IMR-90 (cell line): ENCODE data around the gene EP300. TPM values are rescaled to one million over a fixed set of nuclear protein-coding genes. Genes with fewer than 3 reads are reported as not detected.

ENCODE experiments used
- ATAC-seq: fragments of 200-7000 bp; cut with Tn5 transposase; 2 replicates; pipeline ENCODE4 v1.9.1; 2020; ENCODE audit warnings: low read depth, mild to moderate bottlenecking, moderate library complexity
- BruUV-seq: library from RNA; stranded (reverse); fragments of 400-500 nt; replicated peaks from 2 replicates; lab custom pipeline; 2021; lab: Mats Ljungman, UMichigan
- CTCF ChIA-PET: fragments of 300-600 bp; formaldehyde crosslinking; extraction: SDS; loops from one replicate; lab custom pipeline; 2021; ENCODE audit warnings: antibody characterized with exemption; lab: Yijun Ruan, JAX
- POLR2A ChIA-PET: fragments of 300-600 bp; sonication (Branson Sonifier 250); formaldehyde crosslinking; loops from one replicate; lab custom pipeline; 2022; ENCODE audit warnings: antibody characterized with exemption; ENCODE audit not compliant: unreplicated experiment; lab: Charles Lee
- DNase-seq: peaks from one replicate; pipeline ENCODE4 v3.0.0; 2013
- H2AFZ ChIP-seq: replicated peaks from 2 replicates; pipeline ENCODE3; 2013; ENCODE audit warnings: low read length, mild to moderate bottlenecking; ENCODE audit not compliant: poor library complexity
- H2AK5ac ChIP-seq: 2 replicates; pipeline ENCODE4 v1.6.1; 2013; ENCODE audit warnings: low read depth, low read length, inconsistent platforms
- H2AK9ac ChIP-seq: replicated peaks from 2 replicates; pipeline ENCODE3; 2013; ENCODE audit warnings: mild to moderate bottlenecking, low read depth, low read length, moderate library complexity; ENCODE audit not compliant: poor library complexity
- H2BK120ac ChIP-seq: 2 replicates; pipeline ENCODE4 v1.6.1; 2013; ENCODE audit warnings: low read depth, low read length, inconsistent platforms
- H2BK15ac ChIP-seq: 3 replicates; pipeline ENCODE4 v1.6.1; 2013; ENCODE audit warnings: low read depth, low read length, inconsistent platforms
- H2BK20ac ChIP-seq: 2 replicates; pipeline ENCODE4 v1.6.1; 2013; ENCODE audit warnings: low read depth, mild to moderate bottlenecking, inconsistent platforms, low read length, moderate library complexity
- H2BK5ac ChIP-seq: 2 replicates; pipeline ENCODE4 v1.6.1; 2013; ENCODE audit warnings: mild to moderate bottlenecking, low read depth, low read length, inconsistent platforms; ENCODE audit not compliant: poor library complexity, severe bottlenecking
- H3K14ac ChIP-seq: replicated peaks from 2 replicates; pipeline ENCODE4 v1.6.1; 2013; ENCODE audit warnings: low read depth, low read length, inconsistent platforms
- H3K18ac ChIP-seq: 2 replicates; pipeline ENCODE4 v1.6.1; 2013; ENCODE audit warnings: low read depth, low read length, control low read depth
- H3K23ac ChIP-seq: 2 replicates; pipeline ENCODE4 v1.6.1; 2013; ENCODE audit warnings: low read depth, low read length, inconsistent platforms
- H3K27ac ChIP-seq: 2 replicates; pipeline ENCODE4 v1.5.1; 2013; ENCODE audit warnings: mild to moderate bottlenecking, control low read depth, low read length; ENCODE audit not compliant: insufficient read depth
- H3K27me3 ChIP-seq: 2 replicates; pipeline ENCODE4 v1.6.1; 2013; ENCODE audit warnings: low read length; ENCODE audit not compliant: control insufficient read depth, insufficient read depth
- H3K36me3 ChIP-seq: 2 replicates; pipeline ENCODE4 v1.6.1; 2013; ENCODE audit warnings: low read length, mixed read lengths; ENCODE audit not compliant: control insufficient read depth, insufficient read depth
- H3K4ac ChIP-seq: 2 replicates; pipeline ENCODE4 v1.6.1; 2013; ENCODE audit warnings: low read depth, low read length, inconsistent platforms
- H3K4me1 ChIP-seq: 2 replicates; pipeline ENCODE4 v1.6.1; 2013; ENCODE audit warnings: low read length, mixed read lengths; ENCODE audit not compliant: control insufficient read depth, insufficient read depth
- H3K4me2 ChIP-seq: 2 replicates; pipeline ENCODE4 v1.6.1; 2013; ENCODE audit warnings: low read depth, mild to moderate bottlenecking, control low read depth, low read length, moderate library complexity
- H3K4me3 ChIP-seq: 2 replicates; pipeline ENCODE4 v1.5.1; 2013; ENCODE audit warnings: low read depth, mild to moderate bottlenecking, control low read depth, low read length, moderate library complexity; ENCODE audit not compliant: insufficient read depth
- H3K56ac ChIP-seq: 2 replicates; pipeline ENCODE4 v1.6.1; 2013; ENCODE audit warnings: low read length, inconsistent platforms; ENCODE audit not compliant: insufficient read depth; ENCODE audit errors: extremely low read depth
- H3K79me1 ChIP-seq, 2 experiments: 2 replicates each; pipeline ENCODE4 v1.6.1; 2013; ENCODE audit warnings: low read length in 2 of 2, inconsistent platforms in 1 of 2, low read depth in 1 of 2
- H3K9ac ChIP-seq: 2 replicates; pipeline ENCODE4 v1.6.1; 2013; ENCODE audit warnings: low read depth, low read length, control low read depth
- H3K9me1 ChIP-seq: 2 replicates; pipeline ENCODE4 v1.6.1; 2013; ENCODE audit warnings: low read length, inconsistent platforms; ENCODE audit not compliant: insufficient read depth
- H3K9me3 ChIP-seq: 2 replicates; pipeline ENCODE4 v1.6.1; 2013; ENCODE audit warnings: low read length; ENCODE audit not compliant: control insufficient read depth, insufficient read depth
- H4K20me1 ChIP-seq: 2 replicates; pipeline ENCODE4 v1.6.1; 2013; ENCODE audit warnings: low read length, inconsistent platforms; ENCODE audit not compliant: insufficient read depth
- H4K5ac ChIP-seq: 2 replicates; pipeline ENCODE4 v1.6.1; 2013; ENCODE audit warnings: mild to moderate bottlenecking, low read depth, low read length, control low read depth
- H4K8ac ChIP-seq, 2 experiments: 2 replicates each; pipeline ENCODE4 v1.6.1; 2013; ENCODE audit warnings: low read depth in 2 of 2, low read length in 2 of 2, control low read depth in 1 of 2, inconsistent platforms in 1 of 2
- H4K91ac ChIP-seq: 2 replicates; pipeline ENCODE4 v1.6.1; 2013; ENCODE audit warnings: low read depth, low read length, inconsistent platforms; ENCODE audit not compliant: insufficient read depth
- CEBPB ChIP-seq: IDR thresholded peaks from 2 replicates; pipeline ENCODE4 v1.6.1; 2012; ENCODE audit warnings: low read depth, low read length, improper control_type of control experiment
- ELK1 ChIP-seq: fragments of 150-350 bp; IDR thresholded peaks from 2 replicates; pipeline ENCODE4 v1.6.1; 2016; ENCODE audit warnings: low read depth, mild to moderate bottlenecking, low read length, moderate library complexity, borderline replicate concordance
- MAFK ChIP-seq: IDR thresholded peaks from 2 replicates; pipeline ENCODE4 v1.6.1; 2012; ENCODE audit warnings: low read depth, low read length, improper control_type of control experiment
- MAZ ChIP-seq: IDR thresholded peaks from 2 replicates; pipeline ENCODE4 v1.6.1; 2012; ENCODE audit warnings: low read depth, mild to moderate bottlenecking, low read length, improper control_type of control experiment, moderate library complexity, borderline replicate concordance
- MXI1 ChIP-seq: IDR thresholded peaks from 2 replicates; pipeline ENCODE4 v1.6.1; 2012; ENCODE audit warnings: low read depth, mild to moderate bottlenecking, low read length, moderate library complexity, borderline replicate concordance
- POLR2A ChIP-seq: IDR thresholded peaks from 2 replicates; pipeline ENCODE4 v1.6.1; 2012; ENCODE audit warnings: mild to moderate bottlenecking, low read depth, low read length
- RAD21 ChIP-seq: IDR thresholded peaks from 2 replicates; pipeline ENCODE4 v1.6.1; 2012; ENCODE audit warnings: low read length, improper control_type of control experiment
- RCOR1 ChIP-seq: IDR thresholded peaks from 2 replicates; pipeline ENCODE4 v1.6.1; 2012; ENCODE audit warnings: mild to moderate bottlenecking, low read length, improper control_type of control experiment; ENCODE audit not compliant: insufficient replicate concordance
- RFX5 ChIP-seq: IDR thresholded peaks from 2 replicates; pipeline ENCODE4 v1.8.0; 2012; ENCODE audit warnings: low read depth, mild to moderate bottlenecking, low read length, moderate library complexity
- USF2 ChIP-seq: fragments of 150-350 bp; IDR thresholded peaks from 2 replicates; pipeline ENCODE4 v1.6.1; 2017; ENCODE audit warnings: mild to moderate bottlenecking, antibody characterized with exemption, low read length, low read depth
- WGBS, 2 experiments: methylation state at CpG; one replicate each; pipeline versions ENCODE4 v1.1.5 to v1.1.7; 2013; ENCODE audit warnings: missing lambda C conversion rate in 2 of 2; ENCODE audit not compliant: insufficient read length in 1 of 2; ENCODE audit errors: extremely low coverage in 2 of 2; 5-methylcytosine and 5-hydroxymethylcytosine counted together
- dilution Hi-C: fragments of 300-500 bp; cut with HindIII; formaldehyde crosslinking; loops from one replicate; pipeline ENCODE4 v1.14.3; 2018; ENCODE audit warnings: low sequenced_read_pairs; ENCODE audit not compliant: unreplicated experiment
- in situ Hi-C: fragments of 300-500 bp; cut with MboI; formaldehyde crosslinking; loops from 3 replicates; pipeline ENCODE4 v1.14.3; 2019; ENCODE audit warnings: low sequenced_read_pairs, inconsistent platforms, mixed read lengths
- intact Hi-C: fragments of 100-400 bp; cut with micrococcal nuclease; formaldehyde crosslinking; loops from 2 replicates; pipeline ENCODE4 v1.10.0; 2022
- polyA plus RNA-seq, 3 experiments: library from polyadenylated mRNA; depleted of rRNA; stranded (reverse); fragments of >200 nt; gene quantifications; 2 replicates each; pipeline ENCODE4 v1.2.3, GENCODE V29; 2012; ENCODE audit warnings: low replicate concordance in 1 of 3
- total RNA-seq: library from RNA; depleted of rRNA; stranded (reverse); fragments of >200 nt; gene quantifications from 2 replicates; pipeline ENCODE4 v1.2.3, GENCODE V29; 2012
- TF ChIP-seq, protein P1 (sequence below): conservative IDR thresholded peaks from 2 replicates; pipeline ENCODE4 v1.5.1; 2012; ENCODE audit warnings: mild to moderate bottlenecking, low read depth, low read length, improper control_type of control experiment

The EP300 gene
- total and polyA plus RNA-seq, 2 of the 4 experiments (the other 2 are of a cell fraction), result 23.3 to 27.4 TPM

DNA sequence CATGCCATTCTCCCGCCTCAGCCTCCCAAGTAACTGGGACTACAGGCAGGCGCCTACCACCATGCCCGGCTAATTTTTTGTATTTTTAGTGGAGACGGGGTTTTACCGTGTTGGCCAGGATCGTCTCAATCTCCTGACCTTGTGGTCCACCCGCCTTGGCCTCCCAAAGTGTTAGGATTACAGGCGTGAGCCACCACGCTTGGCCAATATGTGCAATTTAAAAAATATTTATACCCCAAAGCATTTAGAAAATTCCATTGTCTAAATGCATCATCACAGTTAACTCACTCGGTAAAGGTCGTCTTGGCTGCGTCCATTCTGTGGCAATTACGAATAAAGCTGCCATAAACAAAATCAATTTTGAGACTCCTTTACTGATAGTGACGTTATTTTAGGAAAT is 36.2 kb downstream of the EP300 start:
- H3K4me1 ChIP-seq, result no peaks in the 10 kb centered on the region
- peaks cover 36 to 48% of the 10 kb centered on the region in 2 experiments for H3K79me1 ChIP-seq
- peaks cover 61% of the 10 kb centered on the region for H3K36me3 ChIP-seq
- no peak overlapping the region for H4K91ac ChIP-seq
- dilution Hi-C loops, result no loop called here
- H3K4me3 ChIP-seq, result no peak overlapping the region
- no peak overlapping the region for H2AK9ac ChIP-seq
- H3K9me1 ChIP-seq, result peaks cover 11% of the 10 kb centered on the region
- WGBS, 2 experiments, result no CpG with 5 or more reads among the region's 14 CpGs
- no peak for TF ChIP-seq MAFK
- TF ChIP-seq, protein P1, sequence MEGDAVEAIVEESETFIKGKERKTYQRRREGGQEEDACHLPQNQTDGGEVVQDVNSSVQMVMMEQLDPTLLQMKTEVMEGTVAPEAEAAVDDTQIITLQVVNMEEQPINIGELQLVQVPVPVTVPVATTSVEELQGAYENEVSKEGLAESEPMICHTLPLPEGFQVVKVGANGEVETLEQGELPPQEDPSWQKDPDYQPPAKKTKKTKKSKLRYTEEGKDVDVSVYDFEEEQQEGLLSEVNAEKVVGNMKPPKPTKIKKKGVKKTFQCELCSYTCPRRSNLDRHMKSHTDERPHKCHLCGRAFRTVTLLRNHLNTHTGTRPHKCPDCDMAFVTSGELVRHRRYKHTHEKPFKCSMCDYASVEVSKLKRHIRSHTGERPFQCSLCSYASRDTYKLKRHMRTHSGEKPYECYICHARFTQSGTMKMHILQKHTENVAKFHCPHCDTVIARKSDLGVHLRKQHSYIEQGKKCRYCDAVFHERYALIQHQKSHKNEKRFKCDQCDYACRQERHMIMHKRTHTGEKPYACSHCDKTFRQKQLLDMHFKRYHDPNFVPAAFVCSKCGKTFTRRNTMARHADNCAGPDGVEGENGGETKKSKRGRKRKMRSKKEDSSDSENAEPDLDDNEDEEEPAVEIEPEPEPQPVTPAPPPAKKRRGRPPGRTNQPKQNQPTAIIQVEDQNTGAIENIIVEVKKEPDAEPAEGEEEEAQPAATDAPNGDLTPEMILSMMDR, result no peak
- TF ChIP-seq ELK1, result no peak
- no peak for TF ChIP-seq CEBPB
- TF ChIP-seq RFX5, result no peak
- no peak for TF ChIP-seq RAD21
- no peak for TF ChIP-seq USF2
- no peak for TF ChIP-seq MAZ
- TF ChIP-seq MXI1, result no peak
- TF ChIP-seq POLR2A, result no peak
- no peak for TF ChIP-seq RCOR1
- H3K4me2 ChIP-seq, result no peak overlapping the region
- no peak for DNase-seq
- no peak overlapping the region for H2BK15ac ChIP-seq
- H3K9ac ChIP-seq, result no peak overlapping the region
- no peak for ATAC-seq
- H3K27ac ChIP-seq, result no peak overlapping the region
- ChIA-PET POLR2A (no interaction called here), CTCF (no interaction called here)
- no peak overlapping the region for H3K56ac ChIP-seq
- no peak overlapping the region for H4K8ac ChIP-seq
- H3K27me3 ChIP-seq, result no peaks in the 10 kb centered on the region
- H4K20me1 ChIP-seq, result peaks cover 24% of the 10 kb centered on the region; the same call in 1 of the 2 replicates
- no peak overlapping the region for H4K5ac ChIP-seq
- no peak overlapping the region for H2AK5ac ChIP-seq
- in situ Hi-C loops, result no loop called here
- no peak overlapping the region for H3K18ac ChIP-seq
- no peak overlapping the region for H2BK120ac ChIP-seq
- H3K4ac ChIP-seq, result no peak overlapping the region
- no peak overlapping the region for H2BK20ac ChIP-seq
- no TSS peak for BruUV-seq
- H3K9me3 ChIP-seq, result no peaks in the 10 kb centered on the region
- no peak overlapping the region for H3K23ac ChIP-seq
- intact Hi-C loops, result loop anchor here (10.0 kb wide), 1 partner anchor 204 kb away; no protein-coding TSS in a partner anchor
- no peak overlapping the region for H2AFZ ChIP-seq
- no peak overlapping the region for H2BK5ac ChIP-seq
- H3K14ac ChIP-seq, result no peak overlapping the region
